ENCODE data around the gene PPP1R3E.

GRCh38 chr14:23286902-23287479 lies 15.7 kb downstream of the PPP1R3E start:
- TF ChIP-seq CTCF (conservative IDR thresholded peaks at IDR 0.05 in 1 of 2, IDR thresholded peaks at IDR 0.05 in 1 of 2; ENCODE audit: extremely low read depth in 1 of 2, insufficient read depth in 1 of 2, low read depth in 1 of 2, low read length in 2 of 2) (no peak), EZH2 (IDR thresholded peaks at IDR 0.05; ENCODE audit: borderline replicate concordance, low read length) (no peak)

All from mammary epithelial cell (primary cell).